Measurements from ENCODE around the gene TYMP.

DNA sequence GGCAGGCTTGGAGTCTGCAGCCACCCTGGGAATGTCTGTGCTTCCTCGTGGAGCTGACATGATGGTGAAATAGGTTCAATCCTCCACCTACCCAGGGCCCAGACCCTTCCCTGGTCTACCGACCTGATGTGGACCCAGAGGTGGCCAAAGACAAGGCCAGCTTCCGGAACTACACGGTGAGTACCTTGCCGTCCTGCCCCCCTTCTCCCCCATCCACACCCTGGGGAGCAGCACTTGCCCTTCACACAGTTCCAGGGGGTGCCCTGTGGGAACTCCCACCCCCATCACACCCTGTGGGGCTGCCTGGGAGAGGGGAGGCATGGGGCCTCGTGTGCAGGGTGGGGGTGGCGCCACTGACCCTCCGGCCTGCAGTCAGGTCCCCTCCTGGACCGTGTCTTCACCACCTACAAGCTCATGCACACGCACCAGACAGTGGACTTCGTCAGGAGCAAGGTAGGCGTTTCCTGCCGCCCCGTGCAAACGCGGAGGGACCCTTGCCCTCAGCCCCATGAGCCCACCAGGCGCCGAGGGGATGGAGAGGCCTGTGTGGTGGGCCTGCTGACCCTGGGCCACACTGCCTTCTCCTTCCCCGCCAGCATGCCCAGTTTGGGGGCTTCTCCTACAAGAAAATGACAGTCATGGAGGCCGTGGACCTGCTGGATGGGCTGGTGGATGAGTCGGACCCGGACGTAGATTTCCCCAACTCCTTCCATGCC lies 42.4 kb downstream of the TYMP start:
- TF ChIP-seq CTCF (conservative IDR thresholded peaks at IDR 0.05; ENCODE audit: low read depth, low read length) (no peak), BHLHE40 (IDR thresholded peaks at IDR 0.05; ENCODE audit: low read depth, low read length) (no peak), USF2 (IDR thresholded peaks at IDR 0.05; ENCODE audit: low read depth, low read length) (no peak), POLR2A (IDR thresholded peaks at IDR 0.05; ENCODE audit: low read depth, low read length) (no peak), MXI1 (IDR thresholded peaks at IDR 0.05; ENCODE audit: borderline replicate concordance, low read depth, low read length) (no peak), RCOR1 (IDR thresholded peaks at IDR 0.05; ENCODE audit: insufficient replicate concordance, low read length) (no peak), NFE2L2 (IDR thresholded peaks at IDR 0.05; ENCODE audit: low read depth, low read length) (no peak), RAD21 (IDR thresholded peaks at IDR 0.05; ENCODE audit: low read length) (no peak), SMC3 (IDR thresholded peaks at IDR 0.05; ENCODE audit: low read depth, low read length) (no peak), ELK1 (IDR thresholded peaks at IDR 0.05; ENCODE audit: borderline replicate concordance, low read depth, low read length) (no peak), MAZ (IDR thresholded peaks at IDR 0.05; ENCODE audit: borderline replicate concordance, low read depth, low read length) (no peak), RFX5 (IDR thresholded peaks at IDR 0.05; ENCODE audit: low read depth, low read length) (no peak), CEBPB (IDR thresholded peaks at IDR 0.05; ENCODE audit: low read depth, low read length) (no peak), MAFK (IDR thresholded peaks at IDR 0.05; ENCODE audit: low read depth, low read length) (no peak)
